GM12892 (cell line): Measurements from ENCODE around the gene TMSB4Y.

ENCODE experiments used
- POLR2A ChIP-seq: IDR thresholded peaks from 2 replicates; pipeline ENCODE4 v1.6.1; 2011; ENCODE audit warnings: low read depth, low read length, control low read depth
- POLR2AphosphoS5 ChIP-seq: IDR thresholded peaks from 2 replicates; pipeline ENCODE4 v1.6.1; 2011; ENCODE audit warnings: low read depth, low read length, control low read depth

- no peak for TF ChIP-seq POLR2A
- no peak for TF ChIP-seq POLR2AphosphoS5
Measured at GRCh38 chrY:13704121-13704930, 627 bp downstream of the TMSB4Y start.
